HG03066 (cell line): Measurements from ENCODE around the gene ZXDC.

Experiments
- ATAC-seq: cut with Tn5 transposase; IDR thresholded peaks from one replicate; pipeline ENCODE4 v1.9.1; 2021; ENCODE audit warnings: low read depth; ENCODE audit not compliant: unreplicated experiment

ZXDC gene

GRCh38 chr3:126399756-126400155 is 75.9 kb downstream of the ZXDC start:
- no peak for ATAC-seq

- ATAC-seq, result no peak
Observed at GRCh38 chr3:126399351-126399735, 76.3 kb downstream of the ZXDC start.

DNA sequence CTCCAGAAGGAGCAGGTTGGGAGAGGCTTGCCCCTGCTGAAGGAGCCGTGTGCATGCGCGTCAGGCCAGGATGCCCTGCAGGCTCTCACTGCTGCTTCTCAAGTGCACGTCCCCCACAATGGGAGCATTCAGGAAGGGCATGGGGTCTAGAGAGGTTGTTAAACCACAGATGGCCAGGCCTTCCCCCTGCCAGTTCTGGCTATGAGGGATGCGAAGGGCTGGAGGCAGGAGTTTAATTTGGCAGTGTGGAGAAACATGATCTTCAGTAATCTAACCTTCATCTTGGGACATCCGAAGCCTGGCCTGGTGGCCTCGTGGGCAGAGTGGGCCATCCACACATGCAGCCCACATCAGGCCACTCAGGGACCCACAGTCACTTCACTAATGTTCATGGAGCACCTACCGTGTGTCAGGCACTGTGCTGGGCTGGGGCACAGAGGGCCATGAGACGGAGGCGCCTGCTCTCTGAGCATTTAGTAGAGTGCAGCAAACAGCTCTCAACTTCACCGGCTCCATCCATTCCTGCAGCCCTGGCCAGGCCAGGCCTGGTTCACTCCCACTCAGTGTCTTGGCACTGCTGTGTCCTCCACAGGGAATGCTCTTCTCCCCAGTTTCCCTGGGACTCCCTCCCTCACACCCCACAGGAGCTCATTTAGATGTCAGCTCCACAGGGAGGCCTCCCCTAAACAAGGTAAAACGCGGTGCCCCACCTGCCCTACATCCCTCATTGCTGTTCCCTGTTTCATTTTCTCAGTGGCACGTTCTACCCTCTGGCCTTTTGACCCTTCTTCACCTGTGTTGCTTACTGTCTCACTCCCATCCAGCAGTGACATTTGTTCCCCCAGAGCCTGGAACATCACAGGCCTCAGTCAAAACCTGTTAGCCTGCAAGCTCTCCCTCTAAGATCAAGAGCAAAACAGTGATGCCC is 77.0 kb downstream of the ZXDC start:
- no peak for ATAC-seq

DNA sequence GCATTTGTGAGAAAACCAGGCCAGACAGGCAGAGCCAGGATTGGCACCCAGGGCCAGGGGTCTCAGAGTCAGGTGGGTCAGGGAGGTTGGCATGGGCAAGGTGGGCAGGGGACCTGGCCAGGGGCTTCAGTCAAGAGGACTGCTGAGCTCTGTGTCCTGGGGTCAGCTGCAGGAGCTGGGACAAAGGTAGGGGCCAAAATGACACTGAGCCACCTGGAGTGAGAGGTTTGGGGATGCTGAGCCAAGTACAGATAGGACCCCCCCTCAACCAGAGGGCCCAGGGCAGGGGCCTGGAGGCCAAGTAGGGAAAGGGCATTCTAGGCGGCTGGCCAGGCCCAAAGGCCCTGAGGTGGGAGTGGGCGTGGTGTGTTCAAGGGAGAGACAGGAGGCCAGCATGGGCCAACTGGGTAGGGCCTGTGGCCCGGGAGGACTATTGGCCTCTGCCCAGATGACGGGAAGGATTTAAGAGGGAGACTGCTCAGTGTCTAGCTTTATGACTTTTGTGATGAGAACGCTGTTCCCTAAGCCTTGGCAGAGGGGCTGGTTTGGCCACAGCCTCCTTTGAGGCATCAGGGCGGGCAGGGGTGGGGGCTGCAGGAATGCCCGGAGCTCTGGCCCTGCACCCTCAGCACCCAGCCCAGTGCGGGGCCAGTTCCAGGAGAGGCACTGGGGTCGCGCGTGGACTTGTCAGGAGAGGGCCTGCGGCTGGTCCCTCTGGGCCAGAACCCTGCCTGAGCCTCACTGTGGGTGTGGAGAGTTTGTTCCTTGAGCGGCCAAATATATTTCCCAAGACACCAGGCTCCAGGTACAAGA is 77.9 kb downstream of the ZXDC start:
- no peak for ATAC-seq

DNA sequence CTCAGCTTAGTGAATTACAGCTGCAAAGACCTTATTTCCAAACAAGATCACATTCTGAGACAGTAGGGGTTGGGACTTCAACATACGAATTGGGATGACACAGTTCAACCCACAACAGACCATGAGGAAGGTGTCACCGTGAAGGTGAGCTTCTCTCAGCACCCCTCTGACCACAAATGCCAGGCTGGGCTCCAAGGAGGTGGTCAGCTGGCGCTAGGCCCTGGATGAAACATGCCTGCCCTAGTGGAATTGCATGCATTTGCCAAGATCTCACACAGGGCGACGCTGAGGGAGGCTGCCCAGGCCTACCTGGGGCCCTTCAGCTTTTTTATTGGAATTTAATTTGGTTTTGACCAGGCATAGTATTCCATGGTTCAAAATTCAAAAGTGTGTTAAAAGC is 79.2 kb downstream of the ZXDC start:
- ATAC-seq, result no peak

DNA sequence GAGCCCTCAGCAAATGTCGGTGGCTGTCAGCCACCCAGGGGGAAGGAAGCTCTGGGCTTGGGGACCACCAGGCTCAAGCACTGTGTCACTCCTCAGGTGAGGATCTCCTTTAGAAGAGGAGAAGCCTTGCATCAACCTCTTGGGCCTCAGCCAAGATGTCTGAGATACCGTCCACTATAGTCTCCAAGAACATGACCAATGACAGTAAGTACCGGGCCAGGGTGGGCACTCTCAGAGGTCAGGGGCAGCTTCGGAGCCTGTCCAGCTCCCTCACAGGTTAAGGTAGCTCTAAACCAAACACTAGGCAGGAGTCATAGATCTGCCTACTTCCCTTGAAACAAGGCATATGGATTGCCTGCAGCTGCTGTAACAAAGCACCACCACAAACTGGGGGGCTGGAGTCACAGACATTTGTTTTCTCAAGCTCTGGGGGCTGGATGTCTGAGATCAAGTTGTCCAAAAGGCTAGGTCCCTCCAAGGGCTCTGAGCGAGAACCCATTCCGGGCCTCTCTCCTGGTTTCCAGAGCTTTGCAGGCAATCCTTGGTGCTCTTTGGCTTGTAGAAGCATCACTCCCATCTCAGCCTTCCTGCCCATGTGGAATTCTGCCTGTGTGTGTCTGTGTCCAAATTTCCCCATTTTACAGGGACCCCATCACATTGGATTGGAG is 79.7 kb downstream of the ZXDC start:
- no peak for ATAC-seq

GRCh38 chr3:126394977-126395321 is 80.7 kb downstream of the ZXDC start:
- no peak for ATAC-seq

- ATAC-seq, result no peak
Observed at GRCh38 chr3:126394179-126394976, 81.3 kb downstream of the ZXDC start, which contains the start of gene CFAP100. Gene CFAP100, plus strand, starts transcription at chr3:126394909. Its CDS starts 1,092 bp downstream, at chr3:126396001.

- no peak for ATAC-seq
Observed at GRCh38 chr3:126393563-126393962, 82.1 kb downstream of the ZXDC start.

DNA sequence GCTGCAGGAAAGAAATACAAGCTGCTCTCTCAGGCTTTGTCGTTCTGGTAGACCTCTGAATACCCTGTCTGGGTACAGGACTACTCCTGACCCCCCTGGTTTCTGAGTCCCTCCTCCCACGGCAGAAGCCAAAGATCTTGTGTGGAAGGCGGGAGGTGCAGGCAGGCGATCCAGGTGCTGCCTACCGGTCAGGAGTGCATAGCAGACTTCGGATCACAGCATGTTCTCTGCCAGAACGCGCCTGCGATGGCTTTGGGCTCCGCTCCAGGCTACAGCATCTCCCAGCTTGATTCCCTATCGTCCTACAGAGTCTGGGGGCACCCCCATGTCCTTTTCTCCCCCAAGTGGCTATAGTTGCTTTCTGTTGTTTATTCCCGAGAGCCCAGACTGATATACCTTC is 83.4 kb downstream of the ZXDC start:
- no peak for ATAC-seq

GRCh38 chr3:126391631-126392030 is 84.1 kb downstream of the ZXDC start:
- ATAC-seq, result no peak

DNA sequence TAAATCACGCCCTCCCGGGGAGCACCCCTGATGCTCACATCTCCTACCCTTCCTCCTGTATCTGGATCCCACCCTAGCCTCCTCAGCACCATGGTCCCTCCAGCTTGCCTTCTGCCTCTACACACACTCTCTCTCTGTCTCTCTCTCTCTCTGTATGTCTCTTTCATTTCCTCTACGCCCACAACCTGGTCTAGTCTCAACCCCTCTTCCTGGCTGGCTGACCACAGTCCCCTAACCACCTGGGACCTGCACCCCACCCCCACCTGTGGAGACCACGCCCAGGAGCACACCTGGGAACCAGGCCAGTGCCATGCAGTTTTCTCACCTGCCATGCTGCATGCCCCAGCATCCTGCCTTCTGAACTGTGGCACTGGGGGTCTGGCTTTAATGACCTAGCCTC is 84.9 kb downstream of the ZXDC start:
- no peak for ATAC-seq

GRCh38 chr3:126390201-126390600 is 85.5 kb downstream of the ZXDC start:
- no peak for ATAC-seq

GRCh38 chr3:126389794-126390146 is 85.9 kb downstream of the ZXDC start:
- no peak for ATAC-seq

DNA sequence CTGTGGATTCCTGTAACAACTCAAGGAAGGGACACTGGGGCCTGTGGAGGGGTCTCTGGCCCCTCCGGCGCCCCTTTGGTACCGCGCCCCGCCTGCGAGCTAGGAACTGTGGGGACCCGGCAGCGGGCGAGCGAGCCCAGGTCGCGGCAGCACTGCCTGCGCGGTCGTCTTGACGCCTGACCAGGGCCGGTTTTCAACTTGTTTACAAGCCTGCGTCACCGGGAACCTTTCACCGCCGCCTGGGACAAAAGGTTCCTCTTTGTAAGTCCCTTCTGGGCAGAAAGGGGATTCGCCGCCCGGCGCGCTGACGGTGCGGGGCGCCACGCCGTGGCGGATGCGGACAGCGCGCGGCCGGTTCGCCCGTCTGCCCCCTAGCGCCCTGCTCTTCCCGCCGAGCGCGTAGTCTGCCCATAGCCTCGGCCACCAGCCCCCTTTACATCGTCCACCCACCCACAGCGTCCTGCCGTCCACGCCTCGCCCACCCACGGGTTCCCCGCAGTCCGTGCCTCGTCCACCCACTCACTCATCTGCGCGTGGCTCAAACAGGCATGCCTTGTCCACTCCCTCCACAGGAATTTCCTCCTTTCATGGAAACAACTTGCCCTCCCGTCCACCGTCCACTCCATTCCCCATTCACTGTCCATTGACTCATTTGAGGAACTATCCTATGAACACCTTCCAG is 86.4 kb downstream of the ZXDC start:
- ATAC-seq, result no peak
